Left ventricle myocardium inferior (tissue), 1 donor: ENCODE results near the gene TMEM250. TPM values are rescaled to one million over a fixed set of nuclear protein-coding genes. Genes with fewer than 3 reads are reported as not detected.
A peak's percentile ranks its signal among the peaks of the same experiment; 100 is the strongest.

Experiments used
- DNase-seq: peaks from one replicate; pipeline ENCODE4 v3.0.0-alpha.2; 2020
- H3K27ac ChIP-seq: fragments of 200-600 bp; replicated peaks from 2 replicates; pipeline ENCODE4 v1.8.0; 2021
- H3K27me3 ChIP-seq: fragments of 200-600 bp; 2 replicates; pipeline ENCODE4 v1.8.0; 2021; ENCODE audit warnings: low read depth
- H3K36me3 ChIP-seq: fragments of 200-600 bp; 2 replicates; pipeline ENCODE4 v1.8.0; 2021
- H3K4me1 ChIP-seq: fragments of 200-600 bp; 2 replicates; pipeline ENCODE4 v1.8.0; 2021
- H3K4me3 ChIP-seq: fragments of 200-600 bp; 2 replicates; pipeline ENCODE4 v1.8.0; 2021; ENCODE audit warnings: mild to moderate bottlenecking, moderate library complexity
- H3K9me3 ChIP-seq: fragments of 200-600 bp; replicated peaks from 2 replicates; pipeline ENCODE4 v1.8.0; 2021
- intact Hi-C: fragments of 100-400 bp; cut with micrococcal nuclease; formaldehyde crosslinking; loops from one replicate; pipeline ENCODE4 v1.11.0; 2022
- total RNA-seq: library from RNA; stranded (reverse); fragmentation: NEBNext Ultra II Directional; extraction: Animal tissue kit (Norgen Biotek cat#: 25700); gene quantifications from one replicate; pipeline ENCODE4 v1.2.1, GENCODE V29; 2021
- TF ChIP-seq, protein P1 (sequence below): fragments of 200-600 bp; IDR thresholded peaks from 2 replicates; pipeline ENCODE4 v1.8.0; 2021; ENCODE audit warnings: antibody characterized with exemption, mild to moderate bottlenecking, borderline replicate concordance
- donor health status: DM: no; HTN: yes; CAD: no; lungs with severe emphysema.

TMEM250 gene
- total RNA-seq, 1 donor from 2014 or later = 15.1 TPM

DNA sequence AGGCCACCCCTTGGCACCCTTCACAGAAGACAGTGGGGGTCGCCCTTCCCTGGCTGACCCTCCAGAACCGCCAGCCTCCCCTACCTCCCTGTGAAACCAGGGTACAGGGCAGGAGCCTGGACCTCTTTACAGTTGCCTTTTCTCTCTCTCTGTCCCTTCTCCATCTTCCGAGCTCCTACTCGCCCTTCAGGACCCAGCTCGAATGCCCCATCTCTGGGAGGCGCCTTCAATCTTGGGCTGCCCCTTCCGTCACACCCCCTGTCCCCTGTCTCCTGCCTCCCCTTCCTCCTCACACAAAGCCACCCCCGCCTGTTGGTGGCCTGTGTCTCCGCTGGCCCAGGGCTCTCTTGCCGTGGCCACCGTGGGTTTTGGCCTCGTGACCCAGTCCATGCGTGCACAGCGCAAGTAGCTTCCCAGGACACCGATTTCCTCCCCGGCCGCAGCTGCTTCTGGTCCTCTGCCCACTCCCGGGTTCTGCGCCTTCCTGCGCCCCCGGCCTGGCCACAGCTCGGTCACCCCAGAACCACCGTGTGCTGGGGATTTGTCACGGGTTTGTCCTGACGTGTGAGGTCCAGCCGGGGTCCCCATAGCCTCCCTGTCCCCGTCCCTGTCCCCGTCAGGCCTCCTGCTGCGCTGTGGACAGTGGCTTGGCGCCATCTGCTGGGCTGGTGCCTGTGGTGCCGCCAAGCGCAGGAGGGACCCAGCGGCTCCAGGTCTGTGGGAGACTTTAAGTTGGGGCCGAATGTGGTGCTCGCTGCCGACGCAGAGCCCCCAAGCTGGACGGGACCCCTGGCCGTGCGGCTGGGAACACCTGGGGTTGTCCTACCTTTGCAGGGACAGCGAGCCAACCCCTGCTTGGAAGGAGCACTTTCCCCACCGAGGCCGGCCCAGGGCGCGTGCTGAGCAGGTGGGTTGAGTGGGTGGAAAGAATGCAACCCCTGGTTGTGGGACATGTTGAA is 4.0 kb upstream of the TMEM250 start:
- Histone ChIP-seq H3K36me3 (no peaks in the 10 kb centered on the region), H3K9me3 (no peaks in the 10 kb centered on the region), H3K27me3 (peaks cover 18% of the 10 kb centered on the region), H3K4me3 (peak overlapping the region; percentile 55), H3K27ac (peak overlapping the region; percentile 30), H3K4me1 (peaks cover 32% of the 10 kb centered on the region)
- TF ChIP-seq, protein P1, sequence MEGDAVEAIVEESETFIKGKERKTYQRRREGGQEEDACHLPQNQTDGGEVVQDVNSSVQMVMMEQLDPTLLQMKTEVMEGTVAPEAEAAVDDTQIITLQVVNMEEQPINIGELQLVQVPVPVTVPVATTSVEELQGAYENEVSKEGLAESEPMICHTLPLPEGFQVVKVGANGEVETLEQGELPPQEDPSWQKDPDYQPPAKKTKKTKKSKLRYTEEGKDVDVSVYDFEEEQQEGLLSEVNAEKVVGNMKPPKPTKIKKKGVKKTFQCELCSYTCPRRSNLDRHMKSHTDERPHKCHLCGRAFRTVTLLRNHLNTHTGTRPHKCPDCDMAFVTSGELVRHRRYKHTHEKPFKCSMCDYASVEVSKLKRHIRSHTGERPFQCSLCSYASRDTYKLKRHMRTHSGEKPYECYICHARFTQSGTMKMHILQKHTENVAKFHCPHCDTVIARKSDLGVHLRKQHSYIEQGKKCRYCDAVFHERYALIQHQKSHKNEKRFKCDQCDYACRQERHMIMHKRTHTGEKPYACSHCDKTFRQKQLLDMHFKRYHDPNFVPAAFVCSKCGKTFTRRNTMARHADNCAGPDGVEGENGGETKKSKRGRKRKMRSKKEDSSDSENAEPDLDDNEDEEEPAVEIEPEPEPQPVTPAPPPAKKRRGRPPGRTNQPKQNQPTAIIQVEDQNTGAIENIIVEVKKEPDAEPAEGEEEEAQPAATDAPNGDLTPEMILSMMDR = peak; percentile 98
- intact Hi-C loops = loop anchor here (5.0 kb wide), 1 partner anchor 155 kb away; no protein-coding TSS in a partner anchor
- peak; percentile 76 for DNase-seq

DNA sequence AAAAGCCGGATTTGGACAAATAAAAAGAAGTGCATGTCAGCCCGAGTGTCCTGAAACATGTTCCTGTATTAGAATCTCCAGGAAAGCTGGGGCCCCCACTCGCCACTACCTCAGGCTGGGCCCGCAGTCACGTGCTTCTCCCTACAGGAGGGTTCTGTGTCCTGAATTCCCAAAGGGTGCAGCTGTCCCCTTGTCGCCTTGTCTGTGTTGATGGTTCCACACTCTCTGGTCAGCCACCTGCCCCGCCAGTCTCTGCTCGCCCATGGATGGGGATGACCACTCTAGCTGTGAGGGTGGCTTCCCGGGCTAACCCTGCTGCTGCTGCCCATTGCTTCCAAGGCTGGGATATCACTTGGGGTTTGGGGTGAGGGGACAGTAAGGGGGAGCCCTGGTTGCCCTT is 3.1 kb upstream of the TMEM250 start:
- no peak for DNase-seq
- TF ChIP-seq, protein P1 = no peak
- H3K4me3 ChIP-seq = no peak overlapping the region
- peaks cover 11% of the 10 kb centered on the region for H3K27me3 ChIP-seq
- H3K9me3 ChIP-seq = no peaks in the 10 kb centered on the region
- peaks cover 42% of the 10 kb centered on the region for H3K4me1 ChIP-seq
- intact Hi-C loops = loop anchor here (5.0 kb wide), 1 partner anchor 154 kb away; no protein-coding TSS in a partner anchor
- H3K36me3 ChIP-seq = no peaks in the 10 kb centered on the region
- no peak overlapping the region for H3K27ac ChIP-seq

DNA sequence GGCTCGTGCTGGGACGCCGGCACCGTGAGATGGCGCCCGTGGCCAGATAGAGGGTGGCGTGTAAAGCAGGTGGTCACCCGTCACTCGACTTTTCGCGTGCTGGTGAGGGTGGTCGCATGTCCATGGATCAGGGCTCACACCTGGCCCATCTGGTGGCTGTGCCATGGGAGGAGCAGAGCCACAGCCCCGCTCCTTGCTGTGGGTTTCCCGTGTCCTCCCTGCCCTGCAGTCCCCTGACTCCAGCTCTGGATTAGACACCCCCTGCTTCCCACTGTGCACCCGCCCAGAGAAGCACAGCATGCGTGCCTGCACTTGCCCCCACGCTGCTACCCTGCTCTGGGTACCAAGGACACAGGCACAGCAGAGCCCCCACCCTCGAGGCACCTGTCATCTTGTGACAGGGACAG is 1.8 kb upstream of the TMEM250 start:
- H3K4me1 ChIP-seq = peaks cover 43% of the 10 kb centered on the region
- intact Hi-C loops = loop anchor here (5.0 kb wide), 1 partner anchor 153 kb away; no protein-coding TSS in a partner anchor
- peak overlapping the region; percentile 98 for H3K27ac ChIP-seq
- no peaks in the 10 kb centered on the region for H3K27me3 ChIP-seq
- H3K36me3 ChIP-seq = peaks cover 12% of the 10 kb centered on the region
- H3K9me3 ChIP-seq = no peaks in the 10 kb centered on the region
- no peak for DNase-seq
- TF ChIP-seq, protein P1 = no peak
- H3K4me3 ChIP-seq = no peak overlapping the region

DNA sequence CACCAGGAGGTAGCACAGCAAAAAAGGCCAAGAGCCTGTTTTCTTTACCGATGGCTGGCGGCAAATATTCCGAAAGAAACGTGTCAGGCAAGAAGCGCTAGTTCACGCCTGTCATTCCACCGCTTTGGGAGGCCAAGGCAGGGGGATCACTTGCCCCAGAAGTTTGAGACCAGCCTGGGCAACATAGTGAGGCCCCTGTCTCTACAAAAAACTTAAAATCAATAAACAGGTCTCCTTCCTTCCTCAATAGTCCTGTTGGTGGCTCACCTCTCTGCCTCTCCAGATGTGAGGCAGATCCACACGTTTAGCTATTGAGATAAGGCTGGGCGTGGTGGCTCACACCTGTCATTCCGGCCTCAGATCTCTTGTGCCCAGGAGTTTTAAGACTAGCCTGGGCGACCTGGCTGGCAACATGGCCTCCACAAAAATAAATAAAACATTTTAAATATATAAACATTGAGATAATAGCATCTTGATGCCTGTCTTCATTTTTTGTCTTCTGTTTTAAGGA is 1.3 kb upstream of the TMEM250 start:
- TF ChIP-seq, protein P1 = no peak
- Histone ChIP-seq H3K9me3 (no peaks in the 10 kb centered on the region), H3K27ac (peak overlapping the region; percentile 98), H3K4me3 (peak overlapping the region; percentile 87), H3K27me3 (no peaks in the 10 kb centered on the region), H3K36me3 (peaks cover 17% of the 10 kb centered on the region), H3K4me1 (peaks cover 43% of the 10 kb centered on the region)
- intact Hi-C loops = loop anchor here (5.0 kb wide), 1 partner anchor 153 kb away; no protein-coding TSS in a partner anchor
- no peak for DNase-seq

DNA sequence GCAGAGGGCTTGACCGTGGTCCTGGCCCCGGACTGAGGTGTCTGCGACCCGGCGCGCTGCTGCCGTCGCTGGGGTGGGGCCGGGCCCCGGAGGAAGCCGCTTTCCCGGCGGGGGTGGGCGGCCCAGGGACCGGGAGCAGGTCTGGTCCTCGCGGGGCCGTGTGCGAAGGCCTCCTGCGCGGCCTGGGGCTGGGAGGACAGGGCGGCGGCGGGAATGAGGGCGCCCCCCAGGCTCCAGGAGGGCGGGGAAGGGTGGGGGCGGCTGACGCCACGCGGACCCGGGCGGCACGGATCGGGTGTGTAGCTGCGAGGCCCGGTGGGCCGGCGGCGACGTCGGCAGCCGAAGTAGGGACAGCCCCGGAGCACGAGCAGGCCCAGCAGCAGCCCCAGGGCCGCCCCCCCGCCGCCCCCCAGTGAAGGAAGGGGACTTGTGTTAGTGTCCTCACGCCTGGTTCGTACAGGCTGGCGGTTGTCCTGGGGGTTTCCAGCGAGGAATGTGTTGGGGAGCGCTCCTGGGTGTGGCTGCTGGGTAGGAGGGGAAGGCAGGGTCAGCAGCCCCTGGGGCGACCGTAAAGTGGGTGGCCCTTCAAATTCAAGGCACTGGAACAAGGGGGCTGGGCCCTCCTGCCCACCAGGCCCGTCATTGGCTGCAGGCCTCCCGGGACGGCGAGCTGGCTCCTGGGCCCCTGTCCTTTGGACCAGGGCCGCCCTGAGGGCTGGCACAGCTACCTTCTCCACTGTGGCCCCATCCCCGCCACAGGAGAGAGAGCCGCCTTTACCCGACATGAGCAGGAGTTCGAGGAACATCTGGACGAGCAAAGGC is 597 bp upstream of the TMEM250 start:
- Histone ChIP-seq H3K27me3 (no peaks in the 10 kb centered on the region), H3K4me3 (peak overlapping the region; percentile 87), H3K27ac (peak overlapping the region; percentile 98), H3K36me3 (peaks cover 18% of the 10 kb centered on the region), H3K9me3 (no peaks in the 10 kb centered on the region), H3K4me1 (peaks cover 43% of the 10 kb centered on the region)
- TF ChIP-seq, protein P1 = no peak
- intact Hi-C loops = no loop called here
- DNase-seq = no peak
